BLaER1 (cell line): ENCODE data around the gene DNASE1L2.

Experiments
- H3K27ac ChIP-seq: shearing (Covaris generic); formaldehyde crosslinking; 2 replicates; pipeline ENCODE4 v1.8.1; 2022
- H3K27me3 ChIP-seq: shearing (Covaris generic); formaldehyde crosslinking; 2 replicates; pipeline ENCODE4 v1.8.1; 2022
- H3K36me3 ChIP-seq: shearing (Covaris generic); formaldehyde crosslinking; 2 replicates; pipeline ENCODE4 v1.8.1; 2022
- H3K4me1 ChIP-seq: shearing (Covaris generic); formaldehyde crosslinking; 2 replicates; pipeline ENCODE4 v1.8.1; 2022
- H3K4me2 ChIP-seq: shearing (Covaris generic); formaldehyde crosslinking; 2 replicates; pipeline ENCODE4 v1.8.1; 2022
- H3K4me3 ChIP-seq: shearing (Covaris generic); formaldehyde crosslinking; 2 replicates; pipeline ENCODE4 v1.8.1; 2022
- H3K9ac ChIP-seq: shearing (Covaris generic); formaldehyde crosslinking; 2 replicates; pipeline ENCODE4 v1.8.1; 2022
- H3K9me3 ChIP-seq: shearing (Covaris generic); formaldehyde crosslinking; 2 replicates; pipeline ENCODE4 v1.8.1; 2022
- H4K20me1 ChIP-seq: shearing (Covaris generic); formaldehyde crosslinking; 2 replicates; pipeline ENCODE4 v1.8.1; 2022
- Cebpa-rat ChIP-seq: shearing (Covaris generic); IDR thresholded peaks from 2 replicates; pipeline ENCODE4 v1.8.1; 2022

DNASE1L2 gene

DNA sequence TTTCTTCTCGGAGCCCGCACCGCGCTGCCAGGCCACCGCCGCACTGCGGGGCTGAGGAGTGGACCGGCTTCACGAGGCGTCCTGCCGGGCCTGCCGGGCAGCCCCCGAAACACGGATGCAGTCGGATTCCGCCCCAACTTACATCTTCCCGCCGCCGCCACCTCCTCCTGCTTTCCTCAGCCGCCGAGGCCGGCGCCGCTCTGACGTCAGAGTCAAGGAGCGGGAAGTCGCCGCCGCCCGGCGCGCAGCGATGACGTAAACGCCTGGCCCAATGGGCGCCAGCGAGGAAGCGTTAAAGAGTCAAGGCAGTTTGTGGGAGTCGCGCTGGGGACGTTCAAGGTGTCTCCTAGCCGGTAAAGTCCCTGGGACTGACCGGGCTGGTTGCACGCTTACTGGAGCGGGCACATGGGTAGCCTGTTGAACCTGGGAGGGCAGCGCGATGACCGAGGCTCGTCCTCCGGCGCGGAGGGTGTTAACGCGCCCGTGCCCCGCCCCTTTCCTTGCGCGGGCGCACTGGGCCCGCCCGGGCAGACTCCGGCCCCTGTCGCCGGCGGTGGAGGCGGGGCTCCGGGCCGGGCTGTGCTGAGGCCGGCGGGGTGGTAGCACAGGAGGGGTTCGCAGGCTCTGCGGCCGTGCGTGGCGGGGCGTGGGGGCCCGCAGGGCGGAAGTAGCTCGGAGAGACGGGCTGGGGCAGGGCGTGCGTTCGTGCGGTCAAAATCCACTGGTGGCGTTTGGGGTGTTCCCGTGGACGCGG, 31.8 kb downstream of the DNASE1L2 start, which contains the start of gene RNPS1:
TSS of gene RNPS1 (minus strand) at position 214 of the 754 bp plus-strand sequence. CDS start 3,483 bp downstream, outside the sequence.
- Histone ChIP-seq H3K36me3 (peaks cover 32% of the 10 kb centered on the region), H3K4me1 (peaks cover 34% of the 10 kb centered on the region), H4K20me1 (peaks cover 70% of the 10 kb centered on the region), H3K27me3 (no peaks in the 10 kb centered on the region), H3K4me2 (peak within 1 kb of the TSS; percentile 94), H3K4me3 (peak within 1 kb of the TSS; percentile 79), H3K27ac (peak within 1 kb of the TSS; percentile 97), H3K9me3 (no peaks in the 10 kb centered on the region), H3K9ac (peak within 1 kb of the TSS; percentile 97)
- 0 out of 2 replicates have a peak, but pooled peaks have one; percentile 26 for TF ChIP-seq Cebpa-rat

DNA sequence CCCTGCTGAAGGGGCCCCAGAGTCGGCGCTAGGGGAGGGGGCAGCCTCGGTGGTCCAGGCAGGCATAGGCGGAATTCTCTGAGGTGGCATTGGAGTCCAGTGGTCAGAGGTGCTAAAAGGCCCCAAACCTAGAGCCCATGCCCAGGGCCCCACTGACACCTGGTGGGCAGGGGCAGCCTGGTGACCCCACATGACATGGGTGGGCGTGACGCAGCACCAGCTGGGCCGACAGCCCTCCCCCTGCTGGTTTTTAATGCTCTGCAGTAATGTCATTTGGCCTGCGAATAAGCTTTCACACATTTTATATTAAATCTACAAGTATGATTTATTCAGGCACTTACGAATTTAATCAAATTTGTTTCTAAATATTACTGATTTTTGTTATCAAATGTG, 33.8 kb downstream of the DNASE1L2 start:
- Histone ChIP-seq H3K27me3 (no peaks in the 10 kb centered on the region), H3K27ac (no peak overlapping the region), H3K4me3 (no peak overlapping the region), H3K9ac (no peak overlapping the region), H4K20me1 (peaks cover 50% of the 10 kb centered on the region), H3K9me3 (no peaks in the 10 kb centered on the region), H3K36me3 (peaks cover 18% of the 10 kb centered on the region), H3K4me2 (peak overlapping the region; percentile 94), H3K4me1 (peaks cover 34% of the 10 kb centered on the region)
- no peak for TF ChIP-seq Cebpa-rat

DNA sequence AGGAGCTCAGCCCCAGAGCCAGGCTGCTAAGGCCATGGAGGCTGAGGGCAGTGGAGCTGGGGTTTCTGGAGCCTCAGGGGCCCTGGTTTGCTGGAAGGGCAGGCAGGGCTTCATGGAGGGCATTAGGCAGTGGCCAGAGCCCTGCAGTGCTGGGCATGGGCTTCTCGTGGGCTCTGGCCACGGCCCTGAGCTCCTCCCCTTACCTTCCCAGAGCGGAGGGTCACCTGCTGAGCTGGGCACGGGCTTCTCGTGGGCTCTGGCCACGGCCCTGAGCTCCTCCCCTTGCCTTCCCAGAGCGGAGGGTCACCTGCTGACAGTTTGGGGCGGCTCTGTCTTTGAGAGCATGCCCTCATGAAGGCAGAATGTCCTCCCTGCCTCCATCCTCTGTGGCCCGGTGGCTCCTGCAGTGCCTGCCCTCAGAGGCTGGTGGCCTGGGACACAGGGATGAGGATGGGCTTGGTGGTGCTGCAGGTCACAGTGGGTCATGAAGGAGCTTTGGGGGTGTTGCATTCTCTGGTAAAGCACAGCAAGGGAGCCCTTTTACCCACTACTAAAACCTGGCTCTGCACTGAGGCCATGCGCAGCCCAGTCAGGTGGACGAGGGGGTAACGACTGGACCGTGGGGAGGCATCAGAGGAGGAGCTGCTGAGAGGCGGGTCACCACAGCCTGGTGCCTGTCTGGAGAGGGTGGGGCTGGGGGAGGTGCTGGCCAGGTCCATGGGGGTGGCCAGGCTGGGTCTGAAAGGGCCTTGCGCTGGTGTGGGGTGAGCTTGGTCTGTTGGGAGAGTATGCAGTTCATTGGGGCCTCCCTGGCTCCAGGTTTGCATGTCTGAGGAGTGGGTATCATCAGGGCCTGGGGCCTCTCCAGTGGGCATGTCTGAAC, 34.6 kb downstream of the DNASE1L2 start:
- Histone ChIP-seq H3K27me3 (no peaks in the 10 kb centered on the region), H3K9me3 (no peaks in the 10 kb centered on the region), H3K27ac (no peak overlapping the region), H3K9ac (no peak overlapping the region), H3K4me3 (no peak overlapping the region), H3K4me1 (peaks cover 30% of the 10 kb centered on the region), H3K4me2 (peak overlapping the region; percentile 94; the same call in 1 of the 2 replicates), H3K36me3 (peaks cover 10% of the 10 kb centered on the region), H4K20me1 (peaks cover 43% of the 10 kb centered on the region)
- TF ChIP-seq Cebpa-rat, result no peak

DNA sequence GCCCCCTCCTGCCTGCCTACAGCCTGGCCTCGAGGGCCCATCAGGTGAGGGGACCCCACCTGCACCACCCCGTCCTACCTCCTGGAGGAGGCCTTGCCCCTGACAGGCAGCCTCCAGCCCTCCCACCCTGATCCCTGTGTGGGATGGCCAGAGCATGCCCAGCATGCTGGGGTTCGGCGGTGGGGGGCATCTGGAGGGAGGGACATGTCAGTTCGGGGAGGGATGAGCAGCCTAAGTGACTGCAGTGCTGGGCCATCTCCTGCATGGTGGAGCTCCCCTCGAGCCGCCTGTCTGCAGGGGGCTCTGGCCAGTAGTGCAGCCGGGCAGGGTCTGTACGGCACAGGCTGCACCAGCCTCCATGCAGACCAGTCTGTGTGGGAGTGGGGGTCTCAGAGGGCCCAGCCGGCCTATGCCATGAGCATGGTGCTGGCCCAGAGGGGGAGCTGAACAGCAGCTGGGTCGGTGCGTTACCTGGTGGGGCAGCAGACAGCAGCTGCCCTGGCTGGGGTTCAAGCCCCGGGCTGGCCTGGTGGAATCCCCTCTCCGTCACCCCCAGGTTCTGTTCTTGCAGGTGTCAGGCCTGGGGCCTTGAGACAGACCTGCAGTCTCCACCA, 35.7 kb downstream of the DNASE1L2 start:
- Histone ChIP-seq H3K4me3 (no peak overlapping the region), H3K9ac (no peak overlapping the region), H3K27me3 (no peaks in the 10 kb centered on the region), H3K9me3 (no peaks in the 10 kb centered on the region), H3K4me1 (peaks cover 26% of the 10 kb centered on the region), H4K20me1 (peaks cover 32% of the 10 kb centered on the region), H3K4me2 (no peak overlapping the region), H3K27ac (no peak overlapping the region), H3K36me3 (peaks cover 14% of the 10 kb centered on the region; the same call in 1 of the 2 replicates)
- no peak for TF ChIP-seq Cebpa-rat

DNA sequence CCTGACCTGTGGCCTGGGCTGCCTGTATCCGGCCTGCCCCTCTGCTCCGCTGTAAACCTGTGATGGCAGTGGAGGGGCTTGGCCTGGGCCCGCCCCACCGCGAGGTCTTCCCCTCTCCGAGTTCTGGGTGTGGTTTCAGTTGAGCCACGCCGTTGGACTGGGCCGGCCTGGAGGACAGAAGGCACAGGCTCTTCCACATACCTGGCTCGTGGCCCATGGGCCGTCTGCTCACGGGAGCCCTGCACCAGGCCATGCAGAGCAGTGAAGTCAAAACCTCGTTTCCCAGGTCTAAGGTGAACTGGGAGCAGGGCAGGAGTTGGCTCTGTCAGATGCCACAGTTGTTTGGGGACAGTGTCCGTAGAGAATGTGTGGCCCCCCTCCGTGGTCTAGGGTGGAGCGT, 37.2 kb downstream of the DNASE1L2 start:
- Histone ChIP-seq H3K4me3 (no peak overlapping the region), H4K20me1 (peaks cover 23% of the 10 kb centered on the region), H3K36me3 (peaks cover 24% of the 10 kb centered on the region; the same call in 1 of the 2 replicates), H3K4me1 (peaks cover 26% of the 10 kb centered on the region), H3K9me3 (no peaks in the 10 kb centered on the region), H3K4me2 (no peak overlapping the region), H3K9ac (no peak overlapping the region), H3K27ac (no peak overlapping the region), H3K27me3 (no peaks in the 10 kb centered on the region)
- no peak for TF ChIP-seq Cebpa-rat

DNA sequence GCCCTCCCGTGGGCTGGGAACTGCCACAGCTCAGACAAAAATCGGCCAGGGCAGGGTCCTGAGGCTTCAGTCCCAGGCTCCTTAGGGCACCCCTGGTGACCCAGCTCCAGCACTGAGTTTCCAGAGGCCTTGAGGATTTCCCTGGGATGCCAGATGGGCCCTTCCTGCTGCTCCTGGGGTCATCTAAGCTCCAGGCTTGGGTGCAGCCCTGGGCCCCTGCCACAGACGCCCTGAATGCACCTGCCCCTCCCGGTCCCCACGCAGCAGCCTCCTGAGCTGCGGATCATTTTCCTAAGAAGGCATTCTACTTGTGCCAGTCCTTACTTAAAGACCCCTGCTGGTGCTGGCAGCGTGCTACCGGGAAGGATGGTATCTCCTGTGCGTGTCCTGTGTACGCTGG, 37.7 kb downstream of the DNASE1L2 start:
- peaks cover 24% of the 10 kb centered on the region; the same call in 1 of the 2 replicates for H3K36me3 ChIP-seq
- H3K4me2 ChIP-seq, result no peak overlapping the region
- no peak overlapping the region for H3K4me3 ChIP-seq
- peaks cover 25% of the 10 kb centered on the region for H3K4me1 ChIP-seq
- peaks cover 20% of the 10 kb centered on the region for H4K20me1 ChIP-seq
- H3K27me3 ChIP-seq, result no peaks in the 10 kb centered on the region
- TF ChIP-seq Cebpa-rat, result no peak
- H3K9ac ChIP-seq, result peak overlapping the region; percentile 22; the same call in 1 of the 2 replicates
- H3K27ac ChIP-seq, result no peak overlapping the region
- no peaks in the 10 kb centered on the region for H3K9me3 ChIP-seq

DNA sequence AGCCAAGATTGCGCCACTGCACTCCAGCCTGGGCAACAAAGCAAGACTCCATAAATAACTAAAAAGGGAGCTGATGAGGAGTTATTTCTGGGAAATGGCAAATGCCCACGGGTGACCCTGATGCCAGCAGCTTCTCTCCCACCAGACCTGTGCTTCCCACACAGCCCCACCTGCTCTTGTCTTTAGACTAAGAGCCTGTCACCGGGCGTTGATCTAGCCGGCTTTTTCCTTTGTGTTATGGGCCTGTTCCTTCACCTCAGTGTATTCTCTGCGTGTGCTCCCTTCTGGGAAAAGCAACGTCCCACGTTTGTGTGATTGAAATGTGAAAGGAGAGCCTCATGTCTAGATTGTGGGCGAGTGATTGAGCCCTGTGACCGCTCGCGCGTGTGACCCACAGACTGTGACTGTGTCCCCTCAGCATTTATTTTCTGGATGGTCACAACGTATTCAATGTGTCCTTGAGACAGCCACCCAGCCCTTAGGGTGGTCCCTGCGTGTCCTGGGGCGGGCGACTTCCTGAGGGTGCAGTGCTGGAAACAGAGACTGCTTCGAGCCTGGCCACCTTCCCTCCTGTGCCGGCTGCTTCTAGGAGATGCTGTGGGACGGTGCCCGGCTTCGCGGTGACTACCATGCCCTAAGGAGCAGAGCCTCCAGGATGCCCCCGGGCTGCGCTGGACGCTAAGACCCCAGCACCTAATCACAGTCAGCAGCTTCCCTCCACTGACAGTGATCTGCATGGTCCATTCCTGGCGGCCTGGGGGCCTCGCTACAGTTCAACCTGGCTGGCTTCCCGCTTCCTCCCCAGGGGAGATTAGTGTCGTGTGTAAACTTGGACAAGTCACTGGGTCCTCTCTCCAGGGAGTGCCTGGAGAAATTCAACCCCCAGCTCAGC, 39.5 kb downstream of the DNASE1L2 start:
- Histone ChIP-seq H3K36me3 (peaks cover 24% of the 10 kb centered on the region; the same call in 1 of the 2 replicates), H3K4me1 (peaks cover 8% of the 10 kb centered on the region), H3K4me2 (peak overlapping the region; percentile 32), H3K4me3 (no peak overlapping the region), H4K20me1 (peaks cover 3% of the 10 kb centered on the region; the same call in 1 of the 2 replicates), H3K27ac (0 out of 2 replicates have a peak overlapping the region, but pooled peaks have one; percentile 38), H3K9ac (peak overlapping the region; percentile 48; the same call in 1 of the 2 replicates), H3K27me3 (no peaks in the 10 kb centered on the region), H3K9me3 (no peaks in the 10 kb centered on the region)
- TF ChIP-seq Cebpa-rat, result no peak

DNA sequence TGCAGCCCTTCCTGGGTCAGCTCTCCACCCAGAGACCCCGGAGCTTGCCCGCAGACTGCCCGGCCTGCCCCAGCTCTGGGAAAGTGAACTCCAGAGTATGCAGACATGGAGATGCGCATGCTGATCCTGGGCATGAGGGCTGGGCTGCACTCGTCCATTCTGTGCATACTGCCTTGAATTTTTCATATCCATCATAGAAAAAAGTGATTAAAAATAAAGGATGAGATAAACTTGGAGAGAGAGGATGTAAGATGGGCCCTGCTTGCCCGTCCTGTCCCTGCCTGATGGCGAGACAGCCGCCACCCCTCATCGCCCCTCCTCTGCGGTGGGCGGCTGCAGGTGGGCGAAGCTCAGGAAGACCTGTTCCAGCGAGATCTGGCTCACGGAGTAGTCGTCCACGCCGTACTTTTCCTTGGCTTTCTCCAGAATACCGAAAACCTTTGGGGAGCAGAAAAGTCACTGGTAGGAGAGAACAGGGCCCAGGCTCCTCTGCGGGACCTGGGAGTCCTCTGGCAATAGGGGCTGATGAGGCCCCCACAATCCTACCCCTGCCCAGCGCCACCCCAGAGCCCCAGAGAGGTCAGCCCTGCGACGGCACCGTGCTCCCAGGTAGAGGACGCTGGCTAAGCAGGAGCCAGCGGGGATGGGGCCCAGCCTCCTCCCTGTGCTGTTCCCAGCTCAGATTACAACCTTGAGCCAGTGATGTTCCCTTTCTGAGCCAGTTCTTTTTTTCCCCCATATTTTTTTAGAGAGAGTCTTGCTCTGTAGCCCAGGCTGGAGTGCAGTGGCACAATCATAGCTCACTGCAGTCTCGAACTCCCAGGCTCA, 40.3 kb downstream of the DNASE1L2 start:
- Histone ChIP-seq H3K4me3 (no peak overlapping the region), H3K4me2 (peak overlapping the region; percentile 32), H3K4me1 (peaks cover 8% of the 10 kb centered on the region), H3K36me3 (peaks cover 24% of the 10 kb centered on the region; the same call in 1 of the 2 replicates), H3K27ac (0 out of 2 replicates have a peak overlapping the region, but pooled peaks have one; percentile 38), H3K27me3 (no peaks in the 10 kb centered on the region), H3K9me3 (no peaks in the 10 kb centered on the region), H3K9ac (peak overlapping the region; percentile 48; the same call in 1 of the 2 replicates), H4K20me1 (no peaks in the 10 kb centered on the region)
- TF ChIP-seq Cebpa-rat, result no peak
